Right lobe of liver (tissue), 6 donors: ENCODE data around the gene SLC46A3. TPM values are rescaled to one million over a fixed set of nuclear protein-coding genes. Genes with fewer than 3 reads are reported as not detected.
A peak's percentile ranks its signal among the peaks of the same experiment; 100 is the strongest.

Source experiments
- ATAC-seq, 4 donors: fragments of 200-7000 bp; cut with Tn5 transposase; one replicate each; pipeline ENCODE4 v1.9.1; 2020; ENCODE audit warnings: mild to moderate bottlenecking in 4 of 4, moderate library complexity in 4 of 4
- DNase-seq, 3 donors: peaks; one replicate each; pipeline ENCODE4 v3.0.0-alpha.2; 2020
- H3K27ac ChIP-seq, 3 donors: fragments of 200-600 bp; one replicate each; pipeline ENCODE4 v1.8.0; 2022
- H3K27me3 ChIP-seq, 2 donors: fragments of 200-600 bp; one replicate each; pipeline ENCODE4 v1.8.0; 2022
- H3K36me3 ChIP-seq, 4 donors: fragments of 200-600 bp; sonication (generic) in 1 of 4; one replicate each; pipeline versions ENCODE4 v1.5.1 to v1.8.0; 2017 to 2022; ENCODE audit warnings: control low read depth in 1 of 4
- H3K4me1 ChIP-seq, 4 donors: fragments of 200-600 bp; sonication (generic) in 1 of 4; one replicate each; pipeline versions ENCODE4 v1.5.1 to v1.8.0; 2017 to 2022; ENCODE audit warnings: control low read depth in 1 of 4
- H3K4me3 ChIP-seq, 3 donors: fragments of 200-600 bp; one replicate each; pipeline ENCODE4 v1.8.0; 2022
- H3K9me3 ChIP-seq, 4 donors: fragments of 200-600 bp; sonication (generic) in 1 of 4; one replicate each; pipeline versions ENCODE4 v1.5.1 to v1.8.0; 2017 to 2022; ENCODE audit warnings: control low read depth in 1 of 4
- POLR2A ChIP-seq: fragments of 450-650 bp; IDR thresholded peaks from one replicate; pipeline ENCODE4 v1.6.1; 2017; ENCODE audit warnings: antibody characterized with exemption, mild to moderate bottlenecking
- WGBS: methylation state at CpG from one replicate; pipeline ENCODE4 v1.1.6; 2018; ENCODE audit warnings: low coverage, low lambda C conversion rate; ENCODE audit not compliant: insufficient coverage; ENCODE audit errors: missing lambda C conversion rate; 5-methylcytosine and 5-hydroxymethylcytosine counted together
- intact Hi-C, 2 donors: fragments of 100-400 bp; cut with DNase I; formaldehyde crosslinking; loops; one replicate each; pipeline versions ENCODE4 v1.11.2 to v1.14.1; 2022
- total RNA-seq, 6 experiments: library from RNA; depleted of rRNA in 2 of 6; stranded (reverse); fragments of >200 nt in 2 of 6; fragmentation: NEBNext Ultra II Directional in 3 of 6; extraction: Animal tissue kit (Norgen Biotek cat#: 25700) in 3 of 6; gene quantifications; one replicate each; pipeline versions ENCODE4 v1.1.0 to v1.2.4, GENCODE V29; 2016 to 2023
- TF ChIP-seq, protein P1 (sequence below), 4 donors: fragments of 200-600 bp in 3 of 4; fragments of 450-650 bp in 1 of 4; IDR thresholded peaks; one replicate each; pipeline versions ENCODE4 v1.5.1 to v1.8.0; 2016 to 2022; ENCODE audit warnings: antibody characterized with exemption in 4 of 4, mild to moderate bottlenecking in 2 of 4
- donor health status: DM: no; HTN: yes; CAD: no.
- donor health status: DM: no; HTN: no; CAD: no.
- donor health status: DM: no; HTN: no; CAD: no.
- donor health status: DM: no; HTN: yes; CAD: no.
- donor health status: DM: no; HTN: yes; CAD: no.

Gene SLC46A3
- total RNA-seq, 6 experiments from 2014 or later, result 33.9 to 60.9 (median 43.0) TPM

DNA sequence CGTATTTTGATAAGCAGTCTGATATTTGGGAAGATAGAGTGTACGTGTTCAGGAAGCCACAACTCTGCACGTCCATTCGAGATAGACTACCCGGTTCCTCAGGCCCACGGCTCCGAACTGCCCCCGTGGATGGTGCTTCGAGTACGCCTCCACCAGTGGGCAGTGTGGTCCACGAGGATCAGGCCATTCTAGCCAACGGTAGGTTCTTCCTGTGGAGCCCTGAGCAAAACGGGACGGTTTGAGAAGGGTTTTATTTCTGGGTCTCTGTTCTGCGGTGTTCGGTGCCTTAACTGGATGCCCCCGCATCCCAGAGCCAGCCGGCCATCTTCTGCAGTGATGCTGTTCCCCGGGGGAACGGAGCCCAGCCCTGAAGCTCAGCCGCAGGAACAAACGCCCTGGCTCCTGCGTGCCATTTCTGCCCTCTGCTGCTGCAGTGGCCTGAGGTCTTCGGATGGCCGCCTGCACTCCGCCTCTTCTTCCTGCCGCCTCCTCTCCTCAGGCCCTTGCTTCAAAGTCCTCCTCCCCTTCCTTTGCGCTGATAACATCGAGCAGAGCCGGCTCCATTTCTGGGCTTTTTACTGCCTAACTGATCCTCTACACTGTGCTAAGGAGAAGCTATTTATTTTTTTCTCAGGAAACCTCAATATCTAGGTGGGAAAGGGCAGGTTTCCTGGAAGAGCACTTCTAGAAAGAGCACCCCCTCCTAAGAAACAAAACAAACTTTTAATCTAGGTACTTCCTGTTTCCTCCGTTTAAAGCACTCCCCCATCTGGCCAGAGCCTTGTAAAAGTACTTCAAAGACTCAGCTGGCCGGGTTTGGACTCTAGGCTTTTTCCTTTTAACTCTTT is 36.2 kb upstream of the SLC46A3 start:
- 61% methylated on average over 19 of the region's 32 CpGs for WGBS
- Histone ChIP-seq H3K4me1 (peaks cover 0 to 28% (median 5%) of the 10 kb centered on the region in 4 donors), H3K4me3 (peak overlapping the region in 2 of 3 donors; percentile 14 to 15), H3K27ac (peak overlapping the region; percentile 17 to 58 (median 41)), H3K36me3 (no peaks in the 10 kb centered on the region), H3K27me3 (no peaks in the 10 kb centered on the region), H3K9me3 (peaks cover 0 to 5% (median 2%) of the 10 kb centered on the region in 4 donors)
- ATAC-seq, result peak; percentile 61 to 81 (median 70)
- intact Hi-C loops, result no loop called here
- TF ChIP-seq POLR2A, result no peak
- TF ChIP-seq, protein P1, sequence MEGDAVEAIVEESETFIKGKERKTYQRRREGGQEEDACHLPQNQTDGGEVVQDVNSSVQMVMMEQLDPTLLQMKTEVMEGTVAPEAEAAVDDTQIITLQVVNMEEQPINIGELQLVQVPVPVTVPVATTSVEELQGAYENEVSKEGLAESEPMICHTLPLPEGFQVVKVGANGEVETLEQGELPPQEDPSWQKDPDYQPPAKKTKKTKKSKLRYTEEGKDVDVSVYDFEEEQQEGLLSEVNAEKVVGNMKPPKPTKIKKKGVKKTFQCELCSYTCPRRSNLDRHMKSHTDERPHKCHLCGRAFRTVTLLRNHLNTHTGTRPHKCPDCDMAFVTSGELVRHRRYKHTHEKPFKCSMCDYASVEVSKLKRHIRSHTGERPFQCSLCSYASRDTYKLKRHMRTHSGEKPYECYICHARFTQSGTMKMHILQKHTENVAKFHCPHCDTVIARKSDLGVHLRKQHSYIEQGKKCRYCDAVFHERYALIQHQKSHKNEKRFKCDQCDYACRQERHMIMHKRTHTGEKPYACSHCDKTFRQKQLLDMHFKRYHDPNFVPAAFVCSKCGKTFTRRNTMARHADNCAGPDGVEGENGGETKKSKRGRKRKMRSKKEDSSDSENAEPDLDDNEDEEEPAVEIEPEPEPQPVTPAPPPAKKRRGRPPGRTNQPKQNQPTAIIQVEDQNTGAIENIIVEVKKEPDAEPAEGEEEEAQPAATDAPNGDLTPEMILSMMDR (IDR thresholded peaks at IDR 0.05), result peak in 3 of 4 donors; percentile 18 to 28 (median 28)
- peak; percentile 51 to 59 (median 52) for DNase-seq

DNA sequence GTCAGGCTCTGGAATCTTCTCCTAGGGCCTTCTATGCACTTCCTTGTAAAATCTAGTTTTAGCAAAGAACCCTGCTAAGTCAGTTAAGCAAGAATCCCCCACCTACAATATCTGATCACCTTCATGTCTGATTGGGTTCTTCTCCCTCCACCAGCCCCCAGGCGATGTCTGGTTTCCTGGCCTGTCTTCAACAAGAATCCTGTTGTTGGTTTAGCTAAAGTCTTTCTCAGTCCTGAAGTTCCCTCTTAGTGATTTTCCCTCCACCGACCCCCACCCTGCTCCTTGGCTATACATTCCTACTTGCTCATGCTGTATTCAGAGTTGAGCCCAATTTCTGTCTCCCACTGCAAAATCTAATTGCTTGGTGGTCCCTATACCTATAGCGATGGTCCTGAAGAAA is 35.2 kb upstream of the SLC46A3 start:
- WGBS, result 86% methylated on average over 3 of the region's 3 CpGs
- Histone ChIP-seq H3K9me3 (peaks cover 0 to 5% (median 1%) of the 10 kb centered on the region in 4 donors), H3K36me3 (no peaks in the 10 kb centered on the region), H3K27me3 (no peaks in the 10 kb centered on the region), H3K4me1 (peaks cover 0 to 32% (median 5%) of the 10 kb centered on the region in 4 donors), H3K27ac (peak overlapping the region in 2 of 3 donors; percentile 26 to 58), H3K4me3 (no peak overlapping the region)
- DNase-seq (no peak), ATAC-seq (no peak)
- intact Hi-C loops, result no loop called here
- no peak for TF ChIP-seq POLR2A
- TF ChIP-seq, protein P1 (IDR thresholded peaks at IDR 0.05), result no peak

DNA sequence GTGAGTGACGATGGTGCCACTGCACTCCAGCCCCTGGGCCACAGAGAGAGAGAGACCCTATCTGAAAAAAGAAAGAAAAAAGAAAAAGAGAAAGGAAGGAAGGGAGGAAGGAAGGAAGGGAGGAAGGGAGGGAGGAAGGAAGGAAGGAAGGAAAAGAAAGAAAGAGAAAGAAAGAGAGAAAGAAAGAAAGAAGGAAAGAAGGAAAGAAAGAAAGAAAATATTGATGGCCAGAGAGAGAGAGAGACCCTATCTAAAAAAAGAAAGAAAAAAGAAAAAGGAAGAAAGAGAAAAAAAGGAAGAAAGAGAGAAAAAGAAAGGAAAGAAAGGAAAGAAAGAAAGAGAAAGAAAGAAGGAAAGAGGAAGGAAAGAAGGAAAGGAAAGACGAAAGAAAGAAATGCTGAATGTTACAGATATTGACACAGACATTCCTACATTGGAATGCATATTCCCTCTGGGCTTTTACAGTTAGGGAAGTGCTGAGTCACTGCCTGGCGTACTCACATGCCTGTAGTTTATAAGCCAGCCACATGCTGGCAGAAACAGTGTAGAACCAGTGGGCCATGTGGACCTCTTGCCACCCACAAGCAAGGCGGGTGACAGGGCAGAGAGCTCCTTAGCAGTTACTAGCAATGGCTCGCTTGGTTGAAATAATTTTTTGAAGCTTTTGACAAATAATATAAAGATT is 34.6 kb upstream of the SLC46A3 start:
- no peak for TF ChIP-seq POLR2A
- TF ChIP-seq, protein P1 (IDR thresholded peaks at IDR 0.05), result no peak
- Histone ChIP-seq H3K4me3 (no peak overlapping the region), H3K27me3 (no peaks in the 10 kb centered on the region), H3K36me3 (no peaks in the 10 kb centered on the region), H3K9me3 (no peaks in the 10 kb centered on the region), H3K27ac (peak overlapping the region; percentile 26 to 58 (median 28)), H3K4me1 (peaks cover 0 to 36% (median 6%) of the 10 kb centered on the region in 4 donors)
- DNase-seq, result peak; percentile 52 to 61 (median 57)
- peak; percentile 65 to 75 (median 70) for ATAC-seq
- 62% methylated on average over 5 of the region's 5 CpGs for WGBS
- intact Hi-C loops, result no loop called here

DNA sequence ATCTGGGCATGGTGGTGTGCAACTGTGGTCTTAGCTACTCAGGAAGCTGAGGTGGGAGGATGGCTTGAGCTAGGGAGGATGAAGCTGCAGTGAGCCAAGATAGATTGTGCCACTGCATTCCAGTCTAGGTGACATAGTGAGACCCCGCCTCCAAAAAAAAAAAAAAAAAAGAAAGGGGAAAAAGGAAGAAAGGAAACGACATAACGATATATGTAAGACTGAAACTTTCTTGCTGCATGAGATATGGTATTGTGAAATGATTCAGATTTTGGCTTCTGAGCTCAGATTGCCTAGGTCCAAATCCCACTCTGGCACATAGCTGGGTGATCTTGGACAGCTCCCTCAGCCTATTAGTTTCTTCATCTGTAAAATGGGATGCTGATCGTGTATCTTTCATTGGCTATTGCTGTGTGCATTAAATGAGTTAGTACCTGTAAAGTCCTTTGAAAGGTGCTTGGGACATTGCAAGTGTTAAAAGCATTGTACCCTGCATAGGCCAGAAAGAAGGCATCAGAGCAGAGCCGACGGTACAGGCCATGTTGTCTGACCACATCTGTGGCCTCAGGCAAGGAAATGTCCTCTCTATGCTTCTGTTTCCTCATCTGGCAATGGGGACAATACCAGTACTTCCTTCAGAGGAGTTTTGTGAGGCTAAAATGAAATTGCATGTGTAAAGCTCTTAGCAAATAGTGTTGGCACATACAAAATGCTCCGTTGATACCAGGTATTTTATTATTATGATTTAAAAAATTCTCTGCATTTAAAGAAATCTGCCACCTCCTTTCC is 32.6 kb upstream of the SLC46A3 start:
- DNase-seq (no peak), ATAC-seq (peak in 1 of 4 donors; percentile 23)
- no peaks in the 10 kb centered on the region for H3K36me3 ChIP-seq
- H3K27ac ChIP-seq, result no peak overlapping the region
- no peak for TF ChIP-seq POLR2A
- TF ChIP-seq, protein P1 (IDR thresholded peaks at IDR 0.05), result no peak
- H3K4me1 ChIP-seq, result peaks cover 0 to 52% (median 13%) of the 10 kb centered on the region in 4 donors
- H3K27me3 ChIP-seq, result no peaks in the 10 kb centered on the region
- WGBS, result 62% methylated on average over 7 of the region's 7 CpGs
- no peak overlapping the region for H3K4me3 ChIP-seq
- H3K9me3 ChIP-seq, result no peaks in the 10 kb centered on the region
- intact Hi-C loops, result no loop called here
